ENCODE data around the gene FAAH.

Gene FAAH

GRCh38 chr1:46420533-46420915, 26.4 kb downstream of the FAAH start:
- no peak for DNase-seq
- in situ Hi-C loops (cut with HindIII; ENCODE audit: low pct_ligation_motif_present, low sequenced_read_pairs), result no loop called here
- Histone ChIP-seq H3K27me3 (replicated peaks) (peaks cover 3% of the 10 kb centered on the region), H3K4me3 (ENCODE audit: low read depth, low read length) (no peak overlapping the region), H3K27ac (no peak overlapping the region), H3K36me3 (replicated peaks) (no peaks in the 10 kb centered on the region)
- TF ChIP-seq CTCF (IDR thresholded peaks at IDR 0.05; ENCODE audit: low read depth, low read length, missing control alignments), result no peak

GRCh38 chr1:46421739-46422138, 27.6 kb downstream of the FAAH start:
- DNase-seq, result no peak
- peaks cover 3% of the 10 kb centered on the region for H3K27me3 ChIP-seq (replicated peaks)
- H3K36me3 ChIP-seq (replicated peaks), result no peaks in the 10 kb centered on the region
- H3K27ac ChIP-seq, result no peak overlapping the region
- in situ Hi-C loops (cut with HindIII; ENCODE audit: low pct_ligation_motif_present, low sequenced_read_pairs), result no loop called here
- no peak for TF ChIP-seq CTCF (IDR thresholded peaks at IDR 0.05; ENCODE audit: low read depth, low read length, missing control alignments)
- no peak overlapping the region for H3K4me3 ChIP-seq (ENCODE audit: low read depth, low read length)

GRCh38 chr1:46422261-46422871, 28.2 kb downstream of the FAAH start:
- DNase-seq, result no peak
- Histone ChIP-seq H3K27me3 (replicated peaks) (peaks cover 3% of the 10 kb centered on the region), H3K36me3 (replicated peaks) (no peaks in the 10 kb centered on the region), H3K4me3 (ENCODE audit: low read depth, low read length) (no peak overlapping the region), H3K27ac (no peak overlapping the region)
- in situ Hi-C loops (cut with HindIII; ENCODE audit: low pct_ligation_motif_present, low sequenced_read_pairs), result no loop called here
- no peak for TF ChIP-seq CTCF (IDR thresholded peaks at IDR 0.05; ENCODE audit: low read depth, low read length, missing control alignments)

- no peak overlapping the region for H3K4me3 ChIP-seq (ENCODE audit: low read depth, low read length)
- no peaks in the 10 kb centered on the region for H3K36me3 ChIP-seq (replicated peaks)
- peaks cover 3% of the 10 kb centered on the region for H3K27me3 ChIP-seq (replicated peaks)
- in situ Hi-C loops (cut with HindIII; ENCODE audit: low pct_ligation_motif_present, low sequenced_read_pairs), result no loop called here
- H3K27ac ChIP-seq, result no peak overlapping the region
- no peak for TF ChIP-seq CTCF (IDR thresholded peaks at IDR 0.05; ENCODE audit: low read depth, low read length, missing control alignments)
- no peak for DNase-seq
These were observed 29.6 kb downstream of the FAAH start for GRCh38 chr1:46423574-46424240.

- TF ChIP-seq CTCF (IDR thresholded peaks at IDR 0.05; ENCODE audit: low read depth, low read length, missing control alignments), result no peak
- peaks cover 3% of the 10 kb centered on the region for H3K27me3 ChIP-seq (replicated peaks)
These were observed 30.6 kb downstream of the FAAH start for GRCh38 chr1:46424730-46425129.

GRCh38 chr1:46425726-46426125, 31.6 kb downstream of the FAAH start:
- no peak overlapping the region for H3K4me3 ChIP-seq (ENCODE audit: low read depth, low read length)
- H3K27ac ChIP-seq, result no peak overlapping the region
- no peak for TF ChIP-seq CTCF (IDR thresholded peaks at IDR 0.05; ENCODE audit: low read depth, low read length, missing control alignments)
- H3K36me3 ChIP-seq (replicated peaks), result no peaks in the 10 kb centered on the region
- in situ Hi-C loops (cut with HindIII; ENCODE audit: low pct_ligation_motif_present, low sequenced_read_pairs), result no loop called here
- DNase-seq, result no peak
- peaks cover 3% of the 10 kb centered on the region for H3K27me3 ChIP-seq (replicated peaks)

More at GRCh38 chr1:46424730-46425129, 30.6 kb downstream of the FAAH start:
- in situ Hi-C loops (cut with HindIII; ENCODE audit: low pct_ligation_motif_present, low sequenced_read_pairs), result no loop called here
- no peak overlapping the region for H3K4me3 ChIP-seq (ENCODE audit: low read depth, low read length)
- H3K27ac ChIP-seq, result no peak overlapping the region
- no peak for DNase-seq
- no peaks in the 10 kb centered on the region for H3K36me3 ChIP-seq (replicated peaks)
